GM12878 (cell line): Measurements from ENCODE around the gene PATL1. TPM values are rescaled to one million over a fixed set of nuclear protein-coding genes. Genes with fewer than 3 reads are reported as not detected.
"Not testable (repeated sequence)": the region's sequence is repeated elsewhere in the genome, so short reads cannot be mapped to it uniquely, and the experiment has no call there.

Source experiments
- ATAC-seq: fragments of 200-7000 bp; cut with Tn5 transposase; 3 replicates; pipeline ENCODE4 v1.9.1; 2020; ENCODE audit warnings: mild to moderate bottlenecking, moderate library complexity
- BruUV-seq: library from RNA; stranded (reverse); fragments of 400-500 nt; replicated peaks from 2 replicates; lab custom pipeline; 2021; lab: Mats Ljungman, UMichigan
- CTCF ChIA-PET: fragments of 300-600 bp; sonication (Branson Sonifier 250); formaldehyde crosslinking; extraction: SDS; loops from one replicate; lab custom pipeline; 2021; ENCODE audit warnings: inconsistent platforms; lab: Yijun Ruan, JAX
- POLR2A ChIA-PET: fragments of 350-600 bp; formaldehyde crosslinking; extraction: SDS; loops from one replicate; lab custom pipeline; 2021; ENCODE audit warnings: inconsistent platforms; lab: Charles Lee
- RAD21 ChIA-PET: fragments of 300-600 bp; sonication (Branson Sonifier 250); formaldehyde crosslinking; loops from one replicate; lab custom pipeline; 2023; ENCODE audit warnings: antibody characterized with exemption; ENCODE audit not compliant: unreplicated experiment; lab: Charles Lee
- SMC1A ChIA-PET: fragments of 300-600 bp; sonication (Branson Sonifier 250); formaldehyde crosslinking; loops from one replicate; lab custom pipeline; 2023; ENCODE audit not compliant: unreplicated experiment, uncharacterized antibody; lab: Charles Lee
- DNase-seq: peaks from one replicate; pipeline ENCODE4 v3.0.0-alpha.2; 2011; ENCODE audit warnings: low read depth, low spot score
- FAIRE-seq: peaks from 3 replicates; lab custom pipeline; 2011; peaks lifted over from hg19 to GRCh38; lab: Jason Lieb, UNC
- H2AFZ ChIP-seq: 2 replicates; pipeline ENCODE4 v1.6.0; 2011; ENCODE audit warnings: low read depth, low read length, control low read depth; ENCODE audit not compliant: control insufficient read depth
- H3K27ac ChIP-seq: 2 replicates; pipeline ENCODE4 v1.5.1; 2011; ENCODE audit warnings: control low read depth; ENCODE audit not compliant: control insufficient read depth, insufficient read depth
- H3K27me3 ChIP-seq, 2 experiments: replicated peaks in 1 of 2; 2 replicates each; pipeline versions ENCODE4 v1.6.0 to v1.6.1; 2011; ENCODE audit warnings: low read length in 1 of 2; ENCODE audit not compliant: control insufficient read depth in 2 of 2, insufficient read depth in 2 of 2
- H3K36me3 ChIP-seq, 2 experiments: 2 replicates each; pipeline ENCODE4 v1.5.1; 2011; ENCODE audit warnings: low read length in 1 of 2; ENCODE audit not compliant: control insufficient read depth in 2 of 2, insufficient read depth in 2 of 2
- H3K4me1 ChIP-seq: 2 replicates; pipeline ENCODE4 v1.6.1; 2011; ENCODE audit warnings: mild to moderate bottlenecking, low read length, moderate library complexity, mixed read lengths; ENCODE audit not compliant: control insufficient read depth, insufficient read depth
- H3K4me2 ChIP-seq: 2 replicates; pipeline ENCODE4 v1.6.0; 2011; ENCODE audit warnings: control low read depth; ENCODE audit not compliant: control insufficient read depth, insufficient read depth
- H3K4me3 ChIP-seq: fragments of 200-600 bp; sonication (generic); 2 replicates; pipeline ENCODE4 v1.5.1; 2016
- H3K79me2 ChIP-seq: 2 replicates; pipeline ENCODE4 v1.6.0; 2011; ENCODE audit warnings: low read length; ENCODE audit not compliant: control insufficient read depth, insufficient read depth
- H3K9ac ChIP-seq: 2 replicates; pipeline ENCODE4 v1.8.0; 2011; ENCODE audit warnings: low read length, control low read depth, mixed read lengths; ENCODE audit not compliant: control insufficient read depth, insufficient read depth
- H3K9me3 ChIP-seq: replicated peaks from 3 replicates; pipeline ENCODE4 v1.5.1; 2011; ENCODE audit warnings: mild to moderate bottlenecking, low read length; ENCODE audit not compliant: control insufficient read depth, insufficient read depth
- H4K20me1 ChIP-seq: 2 replicates; pipeline ENCODE4 v1.6.0; 2011; ENCODE audit not compliant: control insufficient read depth, insufficient read depth
- CBFB ChIP-seq: IDR thresholded peaks from 2 replicates; pipeline ENCODE4 v1.6.1; 2016; ENCODE audit warnings: antibody characterized with exemption, low read depth
- FOXM1 ChIP-seq: IDR thresholded peaks from 2 replicates; pipeline ENCODE4 v1.6.1; 2012; ENCODE audit warnings: low read depth, mild to moderate bottlenecking, inconsistent platforms, low read length, moderate library complexity
- MEF2B ChIP-seq: fragments of 450-650 bp; IDR thresholded peaks from 2 replicates; pipeline ENCODE4 v1.6.1; 2018; ENCODE audit warnings: mild to moderate bottlenecking, moderate library complexity; ENCODE audit not compliant: partially characterized antibody, poor library complexity, severe bottlenecking
- MYC ChIP-seq: IDR thresholded peaks from 2 replicates; pipeline ENCODE4 v1.6.1; 2011; ENCODE audit warnings: mild to moderate bottlenecking, low read length, moderate library complexity, inconsistent platforms; ENCODE audit not compliant: insufficient read depth, insufficient replicate concordance, insufficient read length, severe bottlenecking
- NR2C1 ChIP-seq: fragments of 450-650 bp; IDR thresholded peaks from 2 replicates; pipeline ENCODE4 v1.6.1; 2017; ENCODE audit warnings: antibody characterized with exemption, mild to moderate bottlenecking, moderate library complexity
- PKNOX1 ChIP-seq: fragments of 450-650 bp; IDR thresholded peaks from 2 replicates; pipeline ENCODE4 v1.6.1; 2016; ENCODE audit warnings: mild to moderate bottlenecking
- POLR2A ChIP-seq: IDR thresholded peaks from 2 replicates; pipeline ENCODE4 v1.6.1; 2011; ENCODE audit warnings: low read depth, mild to moderate bottlenecking, low read length
- PRDM15 ChIP-seq: fragments of 450-650 bp; formaldehyde crosslinking; IDR thresholded peaks from 2 replicates; pipeline ENCODE4 v1.4.0; 2020; ENCODE audit warnings: mild to moderate bottlenecking, moderate library complexity
- RCOR1 ChIP-seq: conservative IDR thresholded peaks from 2 replicates; pipeline ENCODE4 v1.6.1; 2012; ENCODE audit warnings: low read depth, low read length, improper control_type of control experiment
- SIN3A ChIP-seq: IDR thresholded peaks from 2 replicates; pipeline ENCODE4 v1.6.1; 2012; ENCODE audit warnings: low read depth, low read length, improper control_type of control experiment
- TCF7 ChIP-seq: IDR thresholded peaks from 2 replicates; pipeline ENCODE4 v1.6.1; 2014; ENCODE audit warnings: antibody characterized with exemption, borderline replicate concordance
- WRNIP1 ChIP-seq: IDR thresholded peaks from 2 replicates; pipeline ENCODE4 v1.6.1; 2011; ENCODE audit warnings: low read depth, low read length, improper control_type of control experiment, borderline replicate concordance
- ZNF274 ChIP-seq: IDR thresholded peaks from one replicate; pipeline ENCODE4 v1.8.0; 2011; ENCODE audit not compliant: insufficient read length, insufficient read depth
- WGBS: methylation state at CpG from one replicate; pipeline ENCODE4 v1.1.6; 2016; ENCODE audit warnings: low lambda C conversion rate; ENCODE audit not compliant: insufficient replicate concordance, insufficient coverage; ENCODE audit errors: missing lambda C conversion rate; 5-methylcytosine and 5-hydroxymethylcytosine counted together
- in situ Hi-C: fragments of 300-500 bp; cut with MboI; formaldehyde crosslinking; loops from 9 replicates; pipeline ENCODE4 v1.14.3; 2018; ENCODE audit warnings: mixed read lengths
- intact Hi-C: fragments of 100-400 bp; cut with micrococcal nuclease; formaldehyde crosslinking; loops from one replicate; pipeline ENCODE4 v1.14.2; 2022; ENCODE audit not compliant: unreplicated experiment
- polyA plus RNA-seq, 11 experiments: library from polyadenylated mRNA; depleted of rRNA in 4 of 11; unstranded in 6 of 11; stranded (reverse) in 5 of 11; fragments of >200 nt; fragmentation: Nextera tagmentation in 4 of 11; fragmentation: Illumina TruSeq in 1 of 11; extraction: Ambion mirVana in 4 of 11; extraction: Trizol in 1 of 11; gene quantifications; 1 replicate in 1 of 11; 2 replicates in 10 of 11; pipeline versions ENCODE4 v1.2.1 to v1.2.3, GENCODE V29; 2011 to 2016; ENCODE audit warnings: inconsistent platforms in 2 of 11, missing spikeins in 2 of 11, low read depth in 1 of 11
- total RNA-seq, 4 experiments: library from RNA; depleted of rRNA in 3 of 4; stranded (reverse); fragments of >200 nt in 3 of 4; fragmentation: Illumina TruSeq in 1 of 4; extraction: Trizol in 1 of 4; gene quantifications; 2 replicates each; pipeline versions ENCODE4 v1.2.1 to v1.2.3, GENCODE V29; 2013 to 2021

PATL1 gene
- total and polyA plus RNA-seq, 10 of the 15 experiments (the other 5 are each of a cell fraction or from before 2014, with no cell fraction given), result 5.3 to 62.0 (median 14.9) TPM

GRCh38 chr11:59626969-59627368, 41.9 kb downstream of the PATL1 start:
- H3K79me2 ChIP-seq, POLR2A ChIA-PET, H3K4me2 ChIP-seq, CTCF ChIA-PET, H3K9me3 ChIP-seq, FAIRE-seq, H3K9ac ChIP-seq, H4K20me1 ChIP-seq, ATAC-seq, DNase-seq, H3K4me1 ChIP-seq, H3K27me3 ChIP-seq, H3K27ac ChIP-seq, RAD21 ChIA-PET, H3K4me3 ChIP-seq, intact Hi-C loops, H3K36me3 ChIP-seq, BruUV-seq, SMC1A ChIA-PET, in situ Hi-C loops, H2AFZ ChIP-seq: not testable (repeated sequence)
- 85% methylated on average over 4 of the region's 4 CpGs for WGBS

GRCh38 chr11:59625703-59626102, 43.1 kb downstream of the PATL1 start:
- POLR2A ChIA-PET, result no interaction called here
- no peak overlapping the region for H3K4me3 ChIP-seq
- intact Hi-C loops, result no loop called here
- no peak for TF ChIP-seq RCOR1
- TF ChIP-seq POLR2A, result no peak
- no peak for TF ChIP-seq PKNOX1
- no peak for TF ChIP-seq FOXM1
- no peak for TF ChIP-seq MYC
- TF ChIP-seq CBFB, result no peak
- TF ChIP-seq WRNIP1, result no peak
- TF ChIP-seq SIN3A, result no peak
- no peak for TF ChIP-seq TCF7
- TF ChIP-seq NR2C1, result no peak
- no peak for TF ChIP-seq PRDM15 (CRISPR knock-in tag)
- TF ChIP-seq ZNF274, result no peak
- no peak for TF ChIP-seq MEF2B

More at GRCh38 chr11:59625703-59626102, 43.1 kb downstream of the PATL1 start:
- Histone ChIP-seq H3K27me3 (no peaks in the 10 kb centered on the region), H4K20me1 (no peaks in the 10 kb centered on the region), H3K9me3 (no peaks in the 10 kb centered on the region), H3K4me1 (no peaks in the 10 kb centered on the region), H3K9ac (no peak overlapping the region), H2AFZ (no peak overlapping the region), H3K79me2 (no peaks in the 10 kb centered on the region), H3K4me2 (no peak overlapping the region), H3K36me3 (no peaks in the 10 kb centered on the region), H3K27ac (no peak overlapping the region)
- RAD21 ChIA-PET, result no interaction called here
- FAIRE-seq (no peak), ATAC-seq (no peak), DNase-seq (no peak)
- 86% methylated on average over 3 of the region's 3 CpGs for WGBS
- SMC1A ChIA-PET, result interaction anchor here (0.6 kb wide), 1 partner anchor 55 kb away, joined by 3 read pairs; no protein-coding TSS in a partner anchor
- CTCF ChIA-PET, result interaction anchor here (1.6 kb wide), 1 partner anchor 10 kb away, joined by 6 read pairs; the partner anchor contains the start of gene OSBP
- in situ Hi-C loops, result no loop called here
- BruUV-seq, result no TSS peak
